GM04504 (cell line): Measurements from ENCODE around the gene SLITRK2.

Source experiments
- DNase-seq: peaks from one replicate; pipeline ENCODE4 v3.0.0-alpha.2; 2012; ENCODE audit warnings: low read depth

Gene SLITRK2

GRCh38 chrX:145817331-145818185 is at the start of gene SLITRK2:
Gene SLITRK2 (plus strand): TSS chrX:145817829. CDS start chrX:145822426, 4,597 bp downstream.
- DNase-seq, result no peak

- DNase-seq, result no peak
Observed at GRCh38 chrX:145773006-145773405, 44.6 kb upstream of the SLITRK2 start.

- DNase-seq, result no peak
Observed at GRCh38 chrX:145792281-145792680, 25.3 kb upstream of the SLITRK2 start.

- DNase-seq, result no peak
Observed at GRCh38 chrX:145803508-145803907, 14.1 kb upstream of the SLITRK2 start.

- no peak for DNase-seq
Observed at GRCh38 chrX:145813081-145813480, 4.5 kb upstream of the SLITRK2 start.

GRCh38 chrX:145816601-145817315 is 871 bp upstream of the SLITRK2 start:
- no peak for DNase-seq

- no peak for DNase-seq
Observed at GRCh38 chrX:145818186-145819113, 821 bp downstream of the SLITRK2 start.

- no peak for DNase-seq
Observed at GRCh38 chrX:145820825-145821224, 3.2 kb downstream of the SLITRK2 start.

- DNase-seq, result no peak
Observed at GRCh38 chrX:145821291-145821897, 3.8 kb downstream of the SLITRK2 start.

- no peak for DNase-seq
Observed at GRCh38 chrX:145821898-145822571, 4.4 kb downstream of the SLITRK2 start.

GRCh38 chrX:145823132-145823531 is 5.5 kb downstream of the SLITRK2 start:
- no peak for DNase-seq

- no peak for DNase-seq
Observed at GRCh38 chrX:145825896-145826295, 8.3 kb downstream of the SLITRK2 start.

- DNase-seq, result no peak
Observed at GRCh38 chrX:145826466-145826865, 8.8 kb downstream of the SLITRK2 start.

GRCh38 chrX:145832796-145833195 is 15.2 kb downstream of the SLITRK2 start:
- no peak for DNase-seq

- no peak for DNase-seq
Observed at GRCh38 chrX:145840531-145840930, 22.9 kb downstream of the SLITRK2 start.

- no peak for DNase-seq
Observed at GRCh38 chrX:145843146-145843904, 25.7 kb downstream of the SLITRK2 start.

GRCh38 chrX:145844886-145845285 is 27.3 kb downstream of the SLITRK2 start:
- DNase-seq, result no peak

- DNase-seq, result no peak
Observed at GRCh38 chrX:145848448-145848847, 30.8 kb downstream of the SLITRK2 start.

GRCh38 chrX:145848857-145849256 is 31.2 kb downstream of the SLITRK2 start:
- DNase-seq, result no peak

- DNase-seq, result no peak
Observed at GRCh38 chrX:145853181-145853580, 35.6 kb downstream of the SLITRK2 start.
